LNCaP clone FGC (cell line): ENCODE data around the gene PCNA.

Experiments used
- DNase-seq: peaks from one replicate; pipeline ENCODE4 v3.0.0-alpha.2; 2011; ENCODE audit warnings: low read depth
- H3K4me3 ChIP-seq: 2 replicates; pipeline ENCODE4 v1.5.1; 2011; ENCODE audit warnings: mild to moderate bottlenecking, low read depth, low read length, control low read depth
- TF ChIP-seq, protein P1 (sequence below): IDR thresholded peaks from 2 replicates; pipeline ENCODE4 v1.5.1; 2012; ENCODE audit warnings: mild to moderate bottlenecking; ENCODE audit not compliant: control insufficient read depth, insufficient read depth; ENCODE audit errors: extremely low read depth

The PCNA gene

DNA sequence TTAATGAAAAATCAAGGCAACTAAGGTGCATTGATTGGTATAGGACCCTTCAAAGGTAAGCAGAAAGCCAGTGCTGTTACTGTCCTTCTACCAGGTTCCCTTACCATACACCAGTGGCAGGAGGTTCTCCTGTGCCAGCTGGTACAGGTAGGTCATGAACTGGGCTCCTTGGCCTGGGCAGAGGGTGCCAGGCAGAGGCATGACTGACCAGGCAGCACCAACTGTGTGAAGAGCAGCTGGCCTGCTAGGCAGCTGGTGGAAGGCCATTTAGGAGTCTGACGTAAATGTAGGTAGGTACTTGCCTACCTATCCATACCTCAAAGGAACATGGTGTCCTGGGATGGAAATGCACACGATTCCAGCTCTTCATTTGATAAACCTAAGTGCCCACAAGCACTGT is 23.3 kb downstream of the PCNA start:
- TF ChIP-seq, protein P1, sequence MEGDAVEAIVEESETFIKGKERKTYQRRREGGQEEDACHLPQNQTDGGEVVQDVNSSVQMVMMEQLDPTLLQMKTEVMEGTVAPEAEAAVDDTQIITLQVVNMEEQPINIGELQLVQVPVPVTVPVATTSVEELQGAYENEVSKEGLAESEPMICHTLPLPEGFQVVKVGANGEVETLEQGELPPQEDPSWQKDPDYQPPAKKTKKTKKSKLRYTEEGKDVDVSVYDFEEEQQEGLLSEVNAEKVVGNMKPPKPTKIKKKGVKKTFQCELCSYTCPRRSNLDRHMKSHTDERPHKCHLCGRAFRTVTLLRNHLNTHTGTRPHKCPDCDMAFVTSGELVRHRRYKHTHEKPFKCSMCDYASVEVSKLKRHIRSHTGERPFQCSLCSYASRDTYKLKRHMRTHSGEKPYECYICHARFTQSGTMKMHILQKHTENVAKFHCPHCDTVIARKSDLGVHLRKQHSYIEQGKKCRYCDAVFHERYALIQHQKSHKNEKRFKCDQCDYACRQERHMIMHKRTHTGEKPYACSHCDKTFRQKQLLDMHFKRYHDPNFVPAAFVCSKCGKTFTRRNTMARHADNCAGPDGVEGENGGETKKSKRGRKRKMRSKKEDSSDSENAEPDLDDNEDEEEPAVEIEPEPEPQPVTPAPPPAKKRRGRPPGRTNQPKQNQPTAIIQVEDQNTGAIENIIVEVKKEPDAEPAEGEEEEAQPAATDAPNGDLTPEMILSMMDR, result no peak
- no peak overlapping the region for H3K4me3 ChIP-seq
- DNase-seq, result no peak

DNA sequence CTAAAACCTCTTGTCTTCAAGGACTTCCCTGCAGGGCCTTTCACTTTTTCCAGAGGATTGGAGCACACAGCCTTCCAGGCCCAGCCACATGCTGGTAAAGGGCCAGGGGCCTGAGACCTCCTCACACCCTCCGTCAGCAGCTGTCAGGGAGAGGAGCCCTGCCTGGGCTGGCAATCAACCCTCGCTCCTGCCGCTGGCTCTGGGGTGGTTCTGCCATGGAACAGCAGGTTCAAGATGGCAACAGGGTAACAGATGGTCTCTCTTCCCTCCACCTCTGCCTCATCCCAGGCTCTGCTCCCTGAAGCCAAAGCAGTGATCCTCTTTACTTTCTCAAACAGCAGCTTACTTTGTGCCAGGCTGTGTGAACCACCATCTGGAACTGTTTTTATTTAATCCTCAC is 23.8 kb downstream of the PCNA start:
- H3K4me3 ChIP-seq, result no peak overlapping the region
- no peak for DNase-seq
- TF ChIP-seq, protein P1, result no peak

DNA sequence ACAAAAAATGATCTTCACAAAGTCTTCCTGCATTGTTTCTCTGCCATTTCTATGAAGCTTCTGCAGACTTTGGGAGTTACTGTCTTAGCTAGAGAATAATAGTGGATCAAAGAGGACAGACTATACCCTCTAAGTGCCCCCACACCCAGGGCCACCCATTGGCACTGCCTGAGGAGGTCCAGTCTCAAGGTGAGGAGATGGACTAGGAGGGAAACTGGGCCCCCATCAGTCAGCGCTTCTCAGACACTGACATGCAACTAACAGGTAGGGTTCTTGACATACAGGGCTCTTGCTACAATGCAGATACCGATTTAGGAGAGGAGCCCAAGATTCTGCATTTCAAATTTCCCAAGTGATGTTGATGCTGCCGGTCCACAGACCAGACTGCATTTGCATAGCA is 24.3 kb downstream of the PCNA start:
- H3K4me3 ChIP-seq, result no peak overlapping the region
- TF ChIP-seq, protein P1, result no peak
- no peak for DNase-seq

DNA sequence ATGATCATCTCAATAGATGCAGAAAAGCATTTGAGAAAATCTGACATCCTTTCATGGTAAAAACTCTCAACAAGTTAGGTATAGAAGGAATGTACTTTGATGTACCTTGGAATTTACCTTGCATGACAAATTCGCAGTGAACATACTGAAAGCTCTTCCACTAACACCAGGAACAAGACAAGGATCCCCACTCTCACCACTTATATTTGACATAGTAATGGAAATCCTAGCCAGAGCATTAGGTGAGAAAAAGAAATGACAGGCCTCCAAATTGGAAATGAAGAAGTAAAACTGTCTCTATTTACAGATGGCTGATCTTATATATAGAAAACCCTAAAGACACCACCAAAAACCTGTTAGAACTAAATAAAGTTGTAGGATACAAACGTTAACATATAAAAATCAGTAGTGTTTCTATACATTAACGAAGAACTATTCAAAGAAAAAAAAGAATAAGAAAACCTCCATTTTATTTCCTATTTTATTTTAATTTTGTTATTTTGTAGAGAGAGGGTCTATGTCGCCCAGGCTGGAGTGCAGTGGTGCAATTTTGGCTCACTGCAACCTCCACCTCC is 26.9 kb downstream of the PCNA start:
- no peak overlapping the region for H3K4me3 ChIP-seq
- no peak for DNase-seq
- TF ChIP-seq, protein P1, result no peak

DNA sequence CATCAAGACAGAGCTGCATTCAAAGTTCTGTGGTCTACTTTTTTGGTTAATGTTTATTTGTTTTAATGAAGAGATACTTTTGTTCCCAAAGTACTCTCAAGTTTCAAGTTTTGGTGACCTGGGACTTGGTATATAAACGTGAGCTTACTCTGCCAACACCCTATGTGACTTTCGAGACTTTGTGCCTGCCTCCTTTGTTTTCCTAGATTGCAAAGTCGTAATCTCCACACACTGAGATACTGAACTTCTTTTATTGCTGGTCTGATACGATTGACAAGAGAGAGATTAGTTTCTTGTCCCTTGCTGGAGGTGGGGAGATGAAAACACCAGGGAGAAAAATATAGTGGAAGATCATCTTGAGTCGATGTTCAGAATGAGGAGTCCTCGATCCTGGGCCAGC is 27.9 kb downstream of the PCNA start:
- DNase-seq, result no peak
- H3K4me3 ChIP-seq, result no peak overlapping the region
- TF ChIP-seq, protein P1, result no peak

DNA sequence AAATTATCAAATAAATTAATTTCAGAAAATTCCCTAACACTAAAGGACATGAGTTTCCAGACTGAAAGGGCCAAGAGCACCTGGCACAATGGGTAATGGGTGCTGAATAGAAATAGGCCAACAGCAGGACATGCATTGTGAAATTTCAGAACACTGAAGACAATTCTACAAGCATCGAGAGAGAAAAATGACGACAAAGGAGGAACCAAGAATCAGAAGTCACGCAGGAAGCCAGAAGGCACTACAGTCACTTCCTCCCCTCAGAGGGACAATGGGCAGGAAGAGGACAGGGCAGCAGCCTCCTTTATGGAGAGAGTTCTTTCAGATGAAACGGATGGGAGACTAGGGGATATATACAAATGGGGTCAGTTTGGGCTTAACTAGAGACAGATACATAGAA is 29.6 kb downstream of the PCNA start:
- no peak for DNase-seq
- H3K4me3 ChIP-seq, result no peak overlapping the region
- TF ChIP-seq, protein P1, result no peak

DNA sequence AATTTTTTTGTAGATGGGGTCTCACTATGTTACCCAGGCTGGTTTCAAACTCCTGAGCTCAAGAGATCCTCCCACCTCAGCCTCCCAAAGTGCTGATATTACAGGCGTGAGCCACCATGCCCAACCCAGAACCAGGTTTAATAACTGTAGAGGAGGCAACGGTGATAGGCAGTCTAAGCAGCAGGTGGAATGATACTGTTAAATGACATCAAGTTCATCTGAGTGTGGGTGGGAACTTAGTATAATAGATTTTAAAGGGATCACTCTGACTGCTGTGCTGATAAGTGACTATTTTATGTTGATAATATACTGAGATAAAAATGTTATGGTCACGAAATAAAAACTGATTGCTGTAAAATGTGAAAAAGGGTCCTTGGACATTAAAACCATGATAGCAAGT is 31.1 kb downstream of the PCNA start:
- TF ChIP-seq, protein P1, result no peak
- DNase-seq, result no peak
- H3K4me3 ChIP-seq, result no peak overlapping the region
